Breast epithelium (tissue), 3 donors: ENCODE results near the gene KRTAP10-10.
"Not testable (repeated sequence)": the region's sequence is repeated elsewhere in the genome, so short reads cannot be mapped to it uniquely, and the experiment has no call there.

Source experiments
- CTCF ChIP-seq, 3 donors: fragments of 450-650 bp; IDR thresholded peaks; one replicate each; pipeline ENCODE4 v1.5.1; 2016 to 2017; ENCODE audit warnings: antibody characterized with exemption in 3 of 3, mild to moderate bottlenecking in 3 of 3, moderate library complexity in 3 of 3
- POLR2A ChIP-seq: fragments of 450-650 bp; IDR thresholded peaks from one replicate; pipeline ENCODE4 v1.6.1; 2016; ENCODE audit warnings: antibody characterized with exemption, mild to moderate bottlenecking, moderate library complexity

DNA sequence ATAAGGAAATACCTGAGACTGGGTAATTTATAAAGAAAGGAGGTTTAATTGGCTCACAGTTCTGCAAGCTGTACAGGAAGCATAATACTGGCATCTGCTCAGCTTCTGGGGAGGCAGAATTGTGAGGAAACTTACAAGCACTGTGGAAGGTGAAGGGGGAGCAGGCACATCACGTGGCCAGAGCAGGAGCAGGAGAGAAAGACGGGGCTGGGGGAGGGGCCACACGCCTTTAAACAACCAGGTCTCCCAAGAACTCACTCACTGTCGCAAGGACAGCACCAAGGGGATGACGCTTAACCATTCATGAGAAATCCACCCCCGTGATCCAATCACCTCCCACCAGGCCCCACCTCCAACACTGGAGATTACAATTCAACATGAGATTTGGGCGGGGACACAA lies 24.4 kb downstream of the KRTAP10-10 start:
- not testable (repeated sequence) for TF ChIP-seq CTCF (IDR thresholded peaks at IDR 0.05); POLR2A
